NCI-H2196 (cell line): ENCODE data around the gene TTC39C.
"Not testable (repeated sequence)": the region's sequence is repeated elsewhere in the genome, so short reads cannot be mapped to it uniquely, and the experiment has no call there.

Source experiments
- DNase-seq: peaks from one replicate; lab custom pipeline; 2025; ENCODE audit not compliant: unreplicated experiment; lab: John Stamatoyannopoulos, UW

Gene TTC39C

GRCh38 chr18:24126155-24126961, 111.8 kb downstream of the TTC39C start:
- peak; percentile 10 for DNase-seq

GRCh38 chr18:24127735-24128134, 113.2 kb downstream of the TTC39C start:
- no peak for DNase-seq

- no peak for DNase-seq
These were observed 114.1 kb downstream of the TTC39C start for GRCh38 chr18:24128700-24129099.

GRCh38 chr18:24130494-24130893, 115.9 kb downstream of the TTC39C start:
- DNase-seq, result no peak

- no peak for DNase-seq
These were observed 122.4 kb downstream of the TTC39C start for GRCh38 chr18:24136967-24137373.

- DNase-seq, result no peak
These were observed 123.8 kb downstream of the TTC39C start for GRCh38 chr18:24138409-24138788.

- peak; percentile 84 for DNase-seq
These were observed 124.4 kb downstream of the TTC39C start, which contains the start of gene CABYR for GRCh38 chr18:24138789-24139616. Gene CABYR, plus strand, starts transcription at chr18:24139062. Its CDS starts 4,053 bp downstream, at chr18:24143115.

- DNase-seq, result no peak
These were observed 126.1 kb downstream of the TTC39C start for GRCh38 chr18:24140697-24141096.

GRCh38 chr18:24142376-24142775, 127.8 kb downstream of the TTC39C start:
- no peak for DNase-seq

- not testable (repeated sequence) for DNase-seq
These were observed 135.0 kb downstream of the TTC39C start for GRCh38 chr18:24149591-24149990.

GRCh38 chr18:24153397-24153796, 138.8 kb downstream of the TTC39C start:
- no peak for DNase-seq

- DNase-seq, result no peak
These were observed 143.3 kb downstream of the TTC39C start for GRCh38 chr18:24157855-24158254.

- DNase-seq, result peak; percentile 9
These were observed 145.5 kb downstream of the TTC39C start for GRCh38 chr18:24160086-24160485.

GRCh38 chr18:24161304-24161703, 146.8 kb downstream of the TTC39C start:
- no peak for DNase-seq

GRCh38 chr18:24168496-24168895, 153.9 kb downstream of the TTC39C start:
- no peak for DNase-seq

GRCh38 chr18:24170360-24170759, 155.8 kb downstream of the TTC39C start:
- no peak for DNase-seq

GRCh38 chr18:24173997-24174396, 159.4 kb downstream of the TTC39C start:
- DNase-seq, result no peak

GRCh38 chr18:24176727-24177416, 162.3 kb downstream of the TTC39C start:
- DNase-seq, result peak; percentile 14

- DNase-seq, result no peak
These were observed 163.1 kb downstream of the TTC39C start for GRCh38 chr18:24177499-24178133.

- no peak for DNase-seq
These were observed 165.5 kb downstream of the TTC39C start for GRCh38 chr18:24180048-24180447.

- DNase-seq, result no peak
These were observed 167.3 kb downstream of the TTC39C start for GRCh38 chr18:24181806-24182205.
